Measurements from ENCODE around the gene C1orf21. TPM values are rescaled to one million over a fixed set of nuclear protein-coding genes. Genes with fewer than 3 reads are reported as not detected.

Gene C1orf21
- total RNA-seq, 1 donor from 2014 or later = 3.3 TPM

- intact Hi-C loops (cut with micrococcal nuclease) = loop anchor here (2.0 to 10.0 kb wide), 6 partner anchors 105 to 914 kb away; partner anchors contain the start of genes NIBAN1, SMG7 and TSEN15
These were observed 941 bp upstream of the C1orf21 start for GRCh38 chr1:184385865-184386311.

DNA sequence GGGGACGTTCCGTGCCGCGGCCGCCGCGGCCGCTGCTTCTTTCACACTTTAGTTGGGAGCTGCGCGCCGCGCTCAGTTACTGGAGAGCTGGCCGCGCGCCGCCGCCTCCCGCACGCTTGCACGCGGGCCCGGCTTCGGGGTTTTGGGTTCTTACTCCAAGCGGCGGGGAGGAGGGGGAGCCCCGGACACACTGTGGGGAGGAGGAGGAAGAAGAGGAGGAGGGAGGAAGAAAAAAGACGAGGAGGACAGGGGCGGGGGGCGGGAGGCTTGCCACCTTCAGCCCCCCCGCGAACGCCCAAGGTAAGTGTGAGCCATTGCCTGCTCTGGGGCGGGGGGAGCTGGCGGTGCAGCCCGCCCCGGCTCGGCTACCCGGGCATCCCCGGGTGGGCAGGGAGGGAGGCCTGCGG, 243 bp downstream of the C1orf21 start:
- intact Hi-C loops (cut with micrococcal nuclease) = loop anchor here (1.0 to 10.0 kb wide), 7 partner anchors 104 to 915 kb away; partner anchors contain the start of genes EDEM3, NIBAN1, SMG7 and TSEN15

DNA sequence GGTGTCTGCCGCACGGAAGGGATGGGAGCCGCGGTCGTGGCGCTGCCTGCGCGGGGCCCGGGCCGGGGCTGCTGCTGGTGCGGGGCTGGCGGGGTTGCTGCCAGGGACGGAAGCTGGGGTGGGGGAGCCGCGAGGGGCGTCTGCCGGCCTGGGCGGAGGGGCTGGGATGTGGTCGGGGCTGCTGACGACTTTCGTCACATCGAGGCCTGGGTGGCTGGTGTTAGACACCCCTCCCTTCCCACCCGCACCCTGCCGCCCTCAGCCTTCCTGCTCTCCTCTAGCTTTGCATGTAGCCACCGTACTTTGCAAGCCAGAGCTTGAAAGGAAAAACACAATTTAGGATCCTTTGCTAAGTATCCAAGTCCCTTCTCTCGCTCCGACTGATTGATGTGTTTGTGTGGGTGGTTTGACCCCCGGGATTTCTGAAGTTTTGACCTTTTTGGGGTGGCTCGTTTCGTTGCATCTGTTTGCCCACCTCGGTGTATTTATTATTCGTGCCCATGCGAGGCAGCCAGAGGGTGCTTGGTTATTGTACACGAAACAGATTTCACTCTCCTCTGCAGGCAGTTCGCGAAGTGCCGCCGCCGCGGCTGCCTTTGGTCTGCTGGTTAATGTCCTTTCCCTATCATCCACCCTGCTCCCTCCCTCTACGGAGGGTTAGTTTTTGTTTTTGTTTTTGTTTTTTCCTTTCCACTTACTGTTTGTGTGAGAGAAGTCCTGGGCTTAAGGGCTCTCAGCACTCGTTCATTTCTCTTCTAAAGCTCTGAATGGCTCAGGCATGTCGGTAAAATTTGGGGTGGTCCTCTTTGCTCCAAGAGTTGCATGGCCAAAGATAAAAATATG, 868 bp downstream of the C1orf21 start:
- intact Hi-C loops (cut with micrococcal nuclease) = loop anchor here (1.0 to 10.0 kb wide), 7 partner anchors 103 to 915 kb away; partner anchors contain the start of genes EDEM3, NIBAN1, SMG7 and TSEN15

DNA sequence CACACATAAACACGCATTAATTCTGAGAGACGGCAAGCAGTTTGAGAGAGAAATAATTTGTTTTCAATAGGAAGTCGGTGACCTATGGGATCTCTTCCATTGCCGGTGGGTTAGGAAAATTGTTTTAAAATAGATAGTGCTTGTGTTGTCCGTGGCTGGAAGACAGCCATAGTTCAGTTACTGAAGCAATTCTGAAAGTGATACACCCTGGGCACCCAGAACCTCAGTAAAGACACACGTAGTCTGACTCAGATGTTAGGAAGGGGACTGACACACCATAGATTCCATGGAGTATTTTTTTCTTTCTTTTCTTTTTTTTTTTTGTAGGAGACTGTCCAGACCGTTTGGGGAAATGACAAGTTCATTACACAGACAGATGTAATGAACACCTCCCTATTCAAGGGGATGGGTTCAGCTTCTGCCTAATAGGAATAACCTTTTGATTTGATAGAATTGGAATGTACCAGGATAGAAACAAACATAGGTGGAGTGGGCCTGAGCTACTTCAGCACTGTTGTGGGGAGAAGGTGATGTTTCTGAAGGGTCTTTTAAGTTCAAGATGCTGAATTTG, 1.6 kb downstream of the C1orf21 start:
- intact Hi-C loops (cut with micrococcal nuclease) = loop anchor here (5.0 to 10.0 kb wide), 4 partner anchors 226 to 916 kb away; partner anchors contain the start of genes NIBAN1, SMG7 and TSEN15

GRCh38 chr1:184388971-184389370, 2.1 kb downstream of the C1orf21 start:
- intact Hi-C loops (cut with micrococcal nuclease) = loop anchor here (5.0 to 10.0 kb wide), 4 partner anchors 227 to 917 kb away; partner anchors contain the start of genes NIBAN1, SMG7 and TSEN15

DNA sequence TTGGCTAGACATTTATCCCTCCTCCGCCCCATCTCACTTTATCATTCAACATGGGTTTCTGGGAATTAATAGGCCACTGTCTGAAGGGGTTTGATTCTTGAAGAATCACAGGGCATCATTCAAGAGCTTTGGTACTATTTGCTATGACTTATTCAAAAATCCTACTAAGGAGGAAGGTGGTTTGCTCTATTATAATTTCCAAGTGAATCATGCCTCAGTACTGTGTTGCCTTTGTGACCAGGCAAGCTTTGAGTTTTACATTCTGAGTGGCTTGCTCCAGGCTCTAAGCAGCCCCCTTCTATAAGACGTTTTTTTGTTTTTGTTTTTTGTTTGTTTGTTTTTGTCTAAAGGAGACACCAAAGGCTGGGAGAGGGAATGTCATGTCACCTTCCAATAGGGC, 2.6 kb downstream of the C1orf21 start:
- intact Hi-C loops (cut with micrococcal nuclease) = loop anchor here (5.0 to 10.0 kb wide), 4 partner anchors 227 to 917 kb away; partner anchors contain the start of genes NIBAN1, SMG7 and TSEN15

GRCh38 chr1:184390889-184391288, 4.1 kb downstream of the C1orf21 start:
- intact Hi-C loops (cut with micrococcal nuclease) = no loop called here

GRCh38 chr1:184392067-184392466, 5.2 kb downstream of the C1orf21 start:
- intact Hi-C loops (cut with micrococcal nuclease) = no loop called here

GRCh38 chr1:184392779-184393522, 6.1 kb downstream of the C1orf21 start:
- intact Hi-C loops (cut with micrococcal nuclease) = no loop called here

GRCh38 chr1:184393962-184394361, 7.1 kb downstream of the C1orf21 start:
- intact Hi-C loops (cut with micrococcal nuclease) = no loop called here

DNA sequence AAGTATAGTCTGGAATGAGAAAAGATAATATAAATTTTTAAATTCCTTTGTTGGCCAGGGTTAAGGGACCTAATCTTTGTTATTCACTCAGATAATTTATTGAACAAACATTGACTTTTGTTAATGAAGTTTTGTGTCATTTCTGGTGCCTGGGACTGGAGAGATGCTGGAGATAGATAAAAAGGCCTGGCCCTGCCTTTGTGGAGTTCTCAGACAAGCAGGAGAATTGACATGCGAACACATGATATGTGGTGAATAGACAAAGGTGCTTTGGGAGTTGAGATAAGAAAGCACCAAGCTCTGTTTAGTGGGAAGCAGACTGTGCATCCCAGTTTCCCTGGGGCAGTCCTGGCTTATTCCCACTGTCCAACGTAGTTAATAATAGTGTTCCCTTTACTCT, 8.5 kb downstream of the C1orf21 start:
- intact Hi-C loops (cut with micrococcal nuclease) = no loop called here

- intact Hi-C loops (cut with micrococcal nuclease) = no loop called here
These were observed 9.2 kb downstream of the C1orf21 start for GRCh38 chr1:184395937-184396480.

DNA sequence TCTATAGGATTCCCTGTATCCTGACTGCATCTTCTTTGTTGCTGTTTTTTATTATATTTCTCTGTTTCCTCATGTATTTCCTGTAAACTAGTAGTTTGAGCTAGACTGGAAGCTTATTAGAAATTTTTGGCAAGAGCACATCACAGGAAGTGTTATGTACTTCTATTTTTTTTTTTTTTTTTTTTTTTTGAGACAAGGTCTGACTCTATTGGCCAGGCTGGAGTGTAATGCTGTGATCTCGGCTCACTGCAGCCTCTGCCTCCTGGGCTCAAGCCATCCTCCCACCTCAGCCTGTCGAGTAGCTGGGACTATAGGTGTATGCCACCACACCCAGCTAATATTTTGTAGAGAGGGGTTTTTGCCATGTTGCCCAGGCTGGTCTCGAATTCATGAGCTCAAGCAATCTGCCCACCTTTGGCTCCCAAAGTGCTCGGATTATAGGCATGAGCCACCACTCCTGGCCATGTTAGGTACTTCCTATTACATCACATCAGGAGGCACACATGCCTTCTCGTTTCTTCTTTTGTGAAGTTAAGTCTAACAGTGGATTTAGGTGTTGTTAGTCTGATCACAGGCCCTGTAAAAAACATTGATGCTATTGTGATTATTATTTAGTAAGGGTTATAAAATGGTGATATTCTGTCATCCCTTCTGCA, 12.5 kb downstream of the C1orf21 start:
- intact Hi-C loops (cut with micrococcal nuclease) = no loop called here

DNA sequence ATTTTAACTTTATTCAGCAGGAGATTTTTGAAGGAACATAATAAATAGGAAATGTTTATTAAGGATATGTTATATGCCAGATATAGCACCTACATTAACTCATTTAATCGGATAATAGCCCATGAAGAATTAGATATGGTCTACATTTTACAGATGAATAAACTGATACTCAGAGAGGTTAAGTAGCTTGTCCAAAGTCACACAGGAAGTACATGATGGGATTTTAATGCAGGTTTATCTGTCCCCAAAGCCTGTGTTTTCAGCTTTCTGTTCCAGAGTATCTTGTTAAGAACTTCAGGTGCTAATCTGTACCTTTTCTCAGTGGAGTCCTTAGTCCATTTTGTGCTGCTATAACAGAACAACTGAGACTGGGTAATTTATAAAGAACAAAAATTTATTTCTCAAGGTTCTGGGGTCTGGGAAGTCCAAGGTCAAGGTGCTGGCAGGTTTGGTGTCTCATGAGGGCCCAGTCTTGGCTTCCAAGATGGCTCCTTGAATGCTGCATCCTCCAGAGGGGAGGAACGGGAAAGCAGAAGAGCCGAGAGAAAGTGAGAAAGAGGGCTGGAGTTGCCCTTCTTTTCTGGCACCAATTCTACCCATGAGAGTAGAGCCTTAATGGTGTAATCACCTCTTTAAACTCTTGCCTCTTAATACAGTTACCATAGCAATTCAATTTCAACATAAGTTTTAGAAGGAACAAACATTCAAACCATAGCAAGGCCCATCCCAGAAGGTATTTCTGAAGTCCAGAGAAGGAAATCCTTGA, 17.3 kb downstream of the C1orf21 start:
- intact Hi-C loops (cut with micrococcal nuclease) = no loop called here

DNA sequence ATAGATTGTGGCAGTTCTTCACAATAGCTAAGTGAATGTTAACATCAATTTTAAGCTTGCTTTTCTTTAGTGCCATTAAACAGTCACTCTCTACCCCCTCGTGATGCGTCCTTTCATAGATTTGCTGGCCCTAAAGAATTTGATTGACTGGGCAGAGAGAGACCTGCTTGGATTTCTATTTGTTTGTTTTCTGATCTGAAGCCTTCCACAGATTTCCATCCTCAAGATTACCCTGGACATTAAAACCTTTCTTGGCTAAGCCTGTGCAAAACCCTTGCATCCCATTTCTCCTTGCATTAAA, 17.8 kb downstream of the C1orf21 start:
- intact Hi-C loops (cut with micrococcal nuclease) = no loop called here

DNA sequence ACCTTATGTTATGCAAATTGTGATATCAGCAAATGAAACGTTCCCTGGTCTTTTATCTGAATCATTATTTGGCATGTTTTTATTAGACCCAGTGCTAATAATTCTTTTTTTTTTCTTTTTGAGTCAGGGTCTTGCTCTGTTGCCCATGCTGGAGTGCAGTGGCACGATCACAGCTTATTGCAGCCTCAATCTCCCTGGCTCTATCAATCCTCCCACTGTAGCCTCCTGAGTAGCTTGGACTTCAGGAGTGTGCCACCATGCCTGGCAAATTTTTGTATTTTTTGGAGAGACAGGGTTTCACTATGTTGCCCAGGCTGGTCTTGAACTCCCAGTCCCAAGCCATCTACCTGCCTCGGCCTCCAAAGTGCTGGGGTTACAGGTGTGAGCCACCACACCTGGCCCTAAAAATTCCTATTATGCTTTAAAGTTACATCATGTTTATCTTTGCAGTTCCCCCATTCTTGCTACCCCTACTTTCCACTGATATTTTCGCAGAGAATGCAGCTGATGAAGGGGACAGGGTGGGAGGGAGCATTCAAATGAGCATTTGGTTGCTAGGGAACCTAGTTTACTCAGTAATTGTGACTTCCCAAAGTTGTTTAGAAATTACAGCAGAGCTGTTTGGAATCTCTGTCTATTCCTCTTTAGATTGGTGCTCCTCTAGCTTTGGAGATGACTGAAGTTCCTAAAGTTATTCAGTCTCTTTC, 18.4 kb downstream of the C1orf21 start:
- intact Hi-C loops (cut with micrococcal nuclease) = no loop called here

DNA sequence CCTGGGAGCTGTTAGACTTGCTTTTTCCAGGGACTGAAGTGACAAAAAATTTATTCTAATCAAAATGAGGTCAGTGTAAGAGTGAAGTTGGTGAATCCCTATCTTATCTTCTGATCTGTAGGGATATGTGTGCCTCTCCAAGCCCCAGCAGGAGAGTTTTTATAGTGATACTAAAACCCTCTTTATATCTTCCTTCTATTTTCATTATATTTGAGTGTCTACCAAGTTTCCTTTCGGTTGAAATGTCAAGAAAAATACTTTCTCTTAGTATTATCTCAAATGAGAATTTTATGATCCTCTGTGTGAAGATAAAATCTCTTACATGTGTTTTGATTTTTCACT, 18.9 kb downstream of the C1orf21 start:
- intact Hi-C loops (cut with micrococcal nuclease) = no loop called here

GRCh38 chr1:184406479-184406878, 19.6 kb downstream of the C1orf21 start:
- intact Hi-C loops (cut with micrococcal nuclease) = no loop called here

DNA sequence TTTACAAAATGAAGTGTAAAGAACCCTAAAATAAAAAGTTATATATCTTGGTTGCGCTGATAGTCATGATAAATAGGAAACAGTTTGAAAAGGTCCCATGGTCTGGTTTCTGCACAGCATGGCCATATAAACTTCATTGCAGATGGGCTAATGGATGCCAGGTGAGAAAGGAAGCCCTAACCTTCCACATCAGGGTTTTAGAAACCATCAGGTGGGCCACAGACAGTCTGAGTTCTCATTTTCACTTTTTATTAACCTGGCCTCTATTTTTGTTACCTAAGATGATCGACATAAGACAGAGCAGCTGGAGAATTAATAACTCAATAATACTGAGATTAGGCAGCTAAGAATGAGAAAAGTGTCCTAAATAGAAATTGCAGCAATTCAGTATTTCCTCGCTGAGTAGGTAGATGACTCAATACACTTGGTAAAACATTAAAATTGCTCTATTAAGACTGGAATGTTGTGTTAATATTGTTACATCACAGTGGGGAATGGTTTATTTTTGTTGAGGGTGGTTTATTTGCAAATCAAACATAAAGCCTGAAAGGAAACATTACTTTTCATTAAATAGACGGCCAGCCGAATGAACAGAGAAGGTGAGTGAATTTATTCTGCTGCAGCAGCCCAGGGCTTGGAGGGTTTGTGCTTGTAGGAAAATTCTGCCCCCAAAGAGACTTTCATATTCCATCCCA, 21.1 kb downstream of the C1orf21 start:
- intact Hi-C loops (cut with micrococcal nuclease) = no loop called here

Measured in T-helper 2 cell treated with Interferon-gamma antibody and Interleukin-4, amounts not matched to agents 100 ng/mL and 5 ng/mL, for 36 hours (primary cell).